A549 (cell line): ENCODE data around the gene RFESD.

Experiments
- CHD4 ChIP-seq: fragments of 200-600 bp; sonication (generic); IDR thresholded peaks from 2 replicates; pipeline ENCODE4 v1.6.1; 2016; ENCODE audit warnings: antibody characterized with exemption, mild to moderate bottlenecking, borderline replicate concordance
- CTCF ChIP-seq: fragments of >200 bp; sonication (Bioruptor Twin); formaldehyde crosslinking; IDR thresholded peaks from 3 replicates; pipeline ENCODE4 v1.5.1; 2016
- JUN ChIP-seq, 2 experiments: fragments of >200 bp; sonication (Bioruptor Twin); formaldehyde crosslinking; IDR thresholded peaks; 2 replicates in 1 of 2; 3 replicates in 1 of 2; pipeline ENCODE4 v1.6.1; 2016 to 2017
- POLR2A ChIP-seq: IDR thresholded peaks from 2 replicates; pipeline ENCODE4 v1.6.1; 2012; ENCODE audit warnings: mild to moderate bottlenecking, low read length
- RAD21 ChIP-seq, 2 experiments: fragments of >200 bp in 1 of 2; sonication (Bioruptor Twin) in 1 of 2; formaldehyde crosslinking in 1 of 2; IDR thresholded peaks in 1 of 2; conservative IDR thresholded peaks in 1 of 2; 2 replicates in 1 of 2; 3 replicates in 1 of 2; pipeline ENCODE4 v1.6.1; 2012 to 2018; ENCODE audit warnings: inconsistent platforms in 1 of 2

GRCh38 chr5:95701074-95701473 is 54.5 kb downstream of the RFESD start:
- TF ChIP-seq RAD21 (conservative IDR thresholded peaks at IDR 0.05 in 1 of 2, IDR thresholded peaks at IDR 0.05 in 1 of 2) (no peak), JUN (IDR thresholded peaks at IDR 0.05) (no peak), POLR2A (no peak), CTCF (no peak), CHD4 (no peak)
